A549 (cell line): ENCODE measurements around the gene RPL19. TPM values are rescaled to one million over a fixed set of nuclear protein-coding genes. Genes with fewer than 3 reads are reported as not detected.
A peak's percentile ranks its signal among the peaks of the same experiment; 100 is the strongest.

Source experiments
- ATAC-seq, 2 experiments: fragments of 200-7000 bp in 1 of 2; fragments of >200 bp in 1 of 2; cut with Nextera tagmentation in 1 of 2; cut with Tn5 transposase in 1 of 2; 3 replicates each; pipeline versions ENCODE4 v1.8.0 to v1.9.1; 2018 to 2020; ENCODE audit warnings: mild to moderate bottlenecking in 1 of 2, moderate library complexity in 1 of 2
- CTCF ChIA-PET: fragments of 300-600 bp; sonication (Branson Sonifier 250); formaldehyde crosslinking; extraction: SDS; loops from one replicate; lab custom pipeline; 2021; ENCODE audit warnings: antibody characterized with exemption, inconsistent platforms; lab: Yijun Ruan, JAX
- POLR2A ChIA-PET: fragments of 350-600 bp; formaldehyde crosslinking; extraction: SDS; loops from one replicate; lab custom pipeline; 2021; ENCODE audit warnings: antibody characterized with exemption, inconsistent platforms; lab: Yijun Ruan, JAX
- DNase-seq, 2 experiments: peaks; one replicate each; pipeline versions ENCODE4 v3.0.0 to v3.0.0-alpha.2; 2011 to 2016; ENCODE audit warnings: low read depth in 1 of 2, low spot score in 1 of 2
- FAIRE-seq: peaks from 2 replicates; lab custom pipeline; 2011; peaks lifted over from hg19 to GRCh38; lab: Jason Lieb, UNC
- H3K27ac ChIP-seq, 2 experiments: fragments of >200 bp; sonication (Bioruptor Twin); formaldehyde crosslinking; 3 replicates each; pipeline ENCODE4 v1.5.1; 2016 to 2017
- H3K4me1 ChIP-seq: fragments of >200 bp; sonication (Bioruptor Twin); formaldehyde crosslinking; 3 replicates; pipeline ENCODE4 v1.6.1; 2016
- H3K4me2 ChIP-seq: fragments of >200 bp; sonication (Bioruptor Twin); formaldehyde crosslinking; 3 replicates; pipeline ENCODE4 v1.6.1; 2016
- H3K4me3 ChIP-seq: fragments of >200 bp; sonication (Bioruptor Twin); formaldehyde crosslinking; 3 replicates; pipeline ENCODE4 v1.5.1; 2016
- H3K9me3 ChIP-seq: fragments of >200 bp; sonication (Bioruptor Twin); formaldehyde crosslinking; 3 replicates; pipeline ENCODE4 v1.6.1; 2016
- ATOH8 ChIP-seq: fragments of 250-450 bp; sonication (Bioruptor Pico); IDR thresholded peaks from 2 replicates; pipeline ENCODE4 v1.5.0; 2020; ENCODE audit warnings: low read depth, mild to moderate bottlenecking, moderate library complexity
- EHMT2 ChIP-seq: fragments of 200-600 bp; sonication (generic); IDR thresholded peaks from 2 replicates; pipeline ENCODE4 v1.6.1; 2016; ENCODE audit warnings: antibody characterized with exemption, low read depth, mild to moderate bottlenecking, moderate library complexity
- ESRRA ChIP-seq: fragments of 150-350 bp; IDR thresholded peaks from 2 replicates; pipeline ENCODE4 v1.6.1; 2014; ENCODE audit warnings: mild to moderate bottlenecking, low read length, borderline replicate concordance
- FOSB ChIP-seq: fragments of 250-450 bp; sonication (Bioruptor Pico); IDR thresholded peaks from 2 replicates; pipeline ENCODE4 v1.5.0; 2020; ENCODE audit warnings: mild to moderate bottlenecking, moderate library complexity
- HMGXB4 ChIP-seq: fragments of 250-450 bp; sonication (Bioruptor Pico); IDR thresholded peaks from 2 replicates; pipeline ENCODE4 v1.5.0; 2021; ENCODE audit warnings: mild to moderate bottlenecking, moderate library complexity, borderline replicate concordance
- HOXB13 ChIP-seq: fragments of 250-450 bp; sonication (Bioruptor Pico); IDR thresholded peaks from 2 replicates; pipeline ENCODE4 v1.5.0; 2020; ENCODE audit warnings: low read depth, mild to moderate bottlenecking, moderate library complexity
- HOXB5 ChIP-seq: fragments of 250-450 bp; sonication (Bioruptor Pico); IDR thresholded peaks from 2 replicates; pipeline ENCODE4 v1.5.0; 2020; ENCODE audit warnings: mild to moderate bottlenecking, moderate library complexity
- JUN ChIP-seq, 2 experiments: fragments of >200 bp; sonication (Bioruptor Twin); formaldehyde crosslinking; IDR thresholded peaks; 2 replicates in 1 of 2; 3 replicates in 1 of 2; pipeline ENCODE4 v1.6.1; 2016 to 2017
- KDM1A ChIP-seq: fragments of 200-600 bp; sonication (generic); IDR thresholded peaks from 2 replicates; pipeline ENCODE4 v1.6.1; 2016; ENCODE audit warnings: low read depth, mild to moderate bottlenecking
- KDM5A ChIP-seq: fragments of 200-600 bp; sonication (generic); IDR thresholded peaks from 2 replicates; pipeline ENCODE4 v1.6.1; 2016; ENCODE audit warnings: antibody characterized with exemption, mild to moderate bottlenecking
- MAZ ChIP-seq: fragments of 150-350 bp; IDR thresholded peaks from 2 replicates; pipeline ENCODE4 v1.6.1; 2014; ENCODE audit warnings: antibody characterized with exemption, low read depth, low read length, borderline replicate concordance
- NPAS2 ChIP-seq: fragments of 250-450 bp; sonication (Bioruptor Pico); IDR thresholded peaks from 2 replicates; pipeline ENCODE4 v1.8.0; 2022; ENCODE audit warnings: mild to moderate bottlenecking, moderate library complexity, borderline replicate concordance
- NR3C1 ChIP-seq: fragments of >200 bp; sonication (Bioruptor Twin); formaldehyde crosslinking; IDR thresholded peaks from 3 replicates; pipeline ENCODE4 v1.6.1; 2017
- PBX3 ChIP-seq: IDR thresholded peaks from 2 replicates; pipeline ENCODE4 v1.6.1; 2012
- POLR2A ChIP-seq: IDR thresholded peaks from 2 replicates; pipeline ENCODE4 v1.6.1; 2012; ENCODE audit warnings: mild to moderate bottlenecking, low read length
- REST ChIP-seq: fragments of 200-600 bp; sonication (generic); IDR thresholded peaks from 2 replicates; pipeline ENCODE4 v1.6.1; 2016; ENCODE audit warnings: antibody characterized with exemption, mild to moderate bottlenecking, moderate library complexity
- USF2 ChIP-seq: fragments of 450-650 bp; IDR thresholded peaks from 2 replicates; pipeline ENCODE4 v1.6.1; 2014; ENCODE audit warnings: antibody characterized with exemption
- ZFP36 ChIP-seq: fragments of 450-650 bp; IDR thresholded peaks from 2 replicates; pipeline ENCODE4 v1.6.1; 2014; ENCODE audit warnings: borderline replicate concordance; ENCODE audit not compliant: partially characterized antibody
- ZSCAN20 ChIP-seq: fragments of 250-450 bp; sonication (Bioruptor Pico); IDR thresholded peaks from 2 replicates; pipeline ENCODE4 v1.8.0; 2022; ENCODE audit warnings: mild to moderate bottlenecking, moderate library complexity
- WGBS: methylation state at CpG from one replicate; pipeline ENCODE4 v1.1.6; 2017; ENCODE audit errors: missing lambda C conversion rate; 5-methylcytosine and 5-hydroxymethylcytosine counted together
- polyA plus RNA-seq, 4 experiments: library from polyadenylated mRNA; depleted of rRNA in 3 of 4; stranded (reverse); fragments of >200 nt; fragmentation: RNase III in 1 of 4; extraction: RNeasy Plus Mini Kit Qiagen cat#74134 plus additional on column Dnase treatment in 1 of 4; gene quantifications; 2 replicates in 3 of 4; 3 replicates in 1 of 4; pipeline ENCODE4 v1.2.3, GENCODE V29; 2011 to 2017

Gene RPL19
- polyA plus RNA-seq, 2 of the 4 experiments (the other 2 are of a cell fraction): 2,211 to 2,862 TPM

- 89% methylated on average over 8 of the region's 8 CpGs for WGBS
- Histone ChIP-seq H3K27ac (peak overlapping the region in 1 of 2 experiments; percentile 96; a peak in 3 of 6 replicates), H3K9me3 (no peaks in the 10 kb centered on the region), H3K4me2 (peak overlapping the region; percentile 99), H3K4me3 (no peak overlapping the region), H3K4me1 (peaks cover 35% of the 10 kb centered on the region)
- ChIA-PET POLR2A (interaction anchor here (0.9 to 2.6 kb wide), 2 partner anchors 8 to 31 kb away, joined by 3 to 6 read pairs; no protein-coding TSS in a partner anchor), CTCF (interaction anchor here (0.9 to 31.5 kb wide), 10 partner anchors 9 to 213 kb away, joined by 3 to 1140 read pairs (median 8); partner anchors contain the start of gene ARL5C)
- DNase-seq (no peak), FAIRE-seq (no peak), ATAC-seq (no peak)
- TF ChIP-seq NPAS2 (CRISPR knock-in tag) (no peak), KDM5A (no peak), JUN (IDR thresholded peaks at IDR 0.05) (no peak), PBX3 (no peak), FOSB (CRISPR knock-in tag) (no peak), ZFP36 (no peak), MAZ (no peak), HOXB5 (CRISPR knock-in tag) (no peak), ESRRA (no peak), POLR2A (no peak), NR3C1 (no peak), KDM1A (no peak), REST (no peak), ATOH8 (CRISPR knock-in tag) (no peak), ZSCAN20 (CRISPR knock-in tag) (no peak), HOXB13 (CRISPR knock-in tag) (no peak), EHMT2 (no peak), USF2 (no peak), HMGXB4 (CRISPR knock-in tag) (no peak)
These were observed 4.4 kb upstream of the RPL19 start for GRCh38 chr17:39195568-39196160.
